ENCODE results near the gene PHEX.

The PHEX gene

DNA sequence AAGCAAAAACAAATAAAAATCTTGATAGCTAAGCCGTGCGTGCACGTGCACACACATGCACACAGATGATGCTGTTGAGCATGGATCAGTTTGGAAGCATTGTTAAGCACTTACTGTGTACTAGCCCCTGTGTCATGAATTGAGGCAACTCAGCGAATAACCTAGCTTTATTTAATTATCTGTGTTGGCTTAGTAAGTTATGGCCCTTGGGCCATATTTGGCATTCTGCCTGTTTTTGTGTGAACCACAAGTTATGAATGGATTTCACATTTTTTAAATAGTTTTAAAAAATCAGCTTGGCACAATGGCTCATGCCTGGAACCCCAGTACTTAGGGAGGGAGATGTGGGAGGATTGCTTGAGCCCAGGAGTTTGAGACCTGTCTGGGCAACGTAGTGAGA is 126.9 kb downstream of the PHEX start:
- DNase-seq = peak; percentile 1

DNA sequence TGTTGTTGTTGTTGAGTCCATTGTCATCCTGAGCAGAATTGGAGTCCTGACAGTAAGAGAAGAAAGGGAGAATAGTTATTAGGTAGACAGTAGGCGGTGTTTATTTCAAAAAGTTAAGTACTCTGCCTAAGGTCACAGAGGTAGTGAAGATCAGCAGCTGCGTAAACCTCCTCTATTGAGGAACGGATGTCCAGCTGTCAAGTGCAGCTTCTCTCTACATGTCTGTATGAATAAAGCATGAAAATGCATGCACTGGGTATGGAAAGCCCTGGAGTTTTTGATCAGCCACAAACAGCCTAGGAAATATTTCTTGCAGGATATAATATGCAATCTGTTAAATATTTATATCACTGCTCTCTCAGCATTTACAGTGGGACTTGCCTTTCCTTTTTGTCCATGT is 131.2 kb downstream of the PHEX start:
- peak; percentile 64 for DNase-seq

DNA sequence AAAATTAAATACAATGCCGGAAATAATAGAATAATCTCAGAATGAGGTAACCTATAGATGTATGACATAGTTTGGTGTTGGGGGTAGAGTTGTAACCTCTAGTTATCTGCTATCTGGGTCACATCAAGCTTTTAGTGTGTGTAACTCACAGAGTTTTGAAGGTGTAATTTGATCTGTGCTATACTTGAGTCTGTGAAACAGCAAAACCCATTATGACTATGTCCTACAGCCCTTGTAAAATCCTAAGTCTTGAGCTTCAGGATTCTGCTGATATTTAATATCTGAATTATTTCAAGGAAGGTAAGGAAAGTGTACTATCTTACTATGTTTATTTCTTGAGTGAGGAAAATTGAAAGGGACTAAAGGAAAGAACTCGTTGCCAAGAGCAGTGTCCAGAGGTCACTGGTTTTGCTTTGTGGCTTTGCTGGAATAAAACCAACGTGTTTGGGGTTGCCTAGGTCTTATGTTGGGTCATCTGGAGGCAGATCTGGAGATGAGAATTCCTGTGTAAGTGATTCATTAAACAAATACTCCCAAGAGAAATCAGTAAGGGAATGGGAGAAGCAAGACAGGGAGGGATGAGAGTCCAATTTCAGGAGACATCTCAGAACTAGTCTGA is 132.8 kb downstream of the PHEX start:
- no peak for DNase-seq

DNA sequence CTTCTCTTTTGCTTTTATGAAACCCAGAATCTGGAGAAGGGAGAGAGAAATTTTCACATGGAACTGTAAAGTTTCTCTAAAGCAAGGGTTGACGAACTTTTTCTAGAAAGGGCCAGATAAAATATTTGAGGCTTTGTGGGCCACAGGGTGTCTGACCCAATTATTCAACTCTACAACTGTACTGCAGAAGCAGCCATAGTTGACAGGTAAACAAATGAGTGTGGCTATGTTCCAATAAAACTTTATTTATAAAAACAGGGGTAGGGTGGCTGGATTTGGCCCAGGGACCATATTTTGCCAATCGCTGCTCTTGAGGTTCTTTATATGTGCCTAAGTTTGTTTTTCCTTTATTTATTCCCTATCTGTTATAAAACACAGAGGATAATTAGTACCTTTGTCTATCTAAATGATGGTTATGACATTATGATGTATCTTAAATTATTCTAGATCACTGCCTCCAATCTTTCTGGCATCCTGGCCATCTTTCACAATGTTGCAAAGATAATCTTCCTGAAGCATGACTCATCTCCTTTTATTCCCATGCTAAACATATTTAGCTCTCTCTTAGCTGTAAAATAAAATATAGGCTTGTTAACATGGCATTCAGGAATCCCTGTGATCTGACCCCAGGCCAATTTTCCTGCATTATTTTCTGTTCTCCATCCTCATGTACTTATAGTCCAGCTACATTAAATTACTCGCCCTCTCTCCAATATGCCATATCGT is 133.8 kb downstream of the PHEX start:
- peak; percentile 82 for DNase-seq

DNA sequence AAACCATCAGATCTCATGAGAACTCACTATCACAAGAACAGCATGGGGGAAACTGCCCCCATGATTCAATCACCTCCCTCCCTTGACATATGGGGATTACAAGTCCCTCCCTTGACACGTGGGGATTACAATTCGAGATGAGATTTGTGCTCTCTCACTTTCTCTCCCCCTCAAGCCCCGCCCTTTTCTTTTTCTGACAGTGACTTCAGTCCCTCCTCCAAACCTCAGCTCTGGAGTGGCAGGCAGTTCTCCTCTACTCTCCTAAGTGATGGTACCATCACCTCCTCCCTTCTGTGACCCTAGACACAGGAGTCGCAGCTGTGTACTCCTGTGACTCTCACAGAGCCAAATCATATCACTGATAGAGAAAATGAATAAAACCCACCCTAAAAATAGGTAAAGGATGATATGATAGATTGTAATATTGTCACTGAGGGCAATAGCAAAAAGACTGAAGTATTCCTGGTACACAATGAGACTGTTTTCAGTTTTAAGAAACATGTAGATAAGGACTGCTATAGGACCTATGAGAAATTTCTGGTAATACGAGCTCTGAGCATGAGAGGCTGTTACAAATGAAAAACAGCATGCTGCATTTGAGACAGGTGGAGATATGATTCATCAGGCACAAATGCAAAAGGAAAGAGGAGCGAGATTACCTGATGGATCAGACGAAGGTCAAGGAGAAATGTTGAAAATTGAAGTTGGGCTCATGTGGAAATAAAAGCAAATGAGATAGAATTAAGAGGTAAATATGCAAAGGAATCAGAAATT is 139.3 kb downstream of the PHEX start:
- DNase-seq = peak; percentile 4

DNA sequence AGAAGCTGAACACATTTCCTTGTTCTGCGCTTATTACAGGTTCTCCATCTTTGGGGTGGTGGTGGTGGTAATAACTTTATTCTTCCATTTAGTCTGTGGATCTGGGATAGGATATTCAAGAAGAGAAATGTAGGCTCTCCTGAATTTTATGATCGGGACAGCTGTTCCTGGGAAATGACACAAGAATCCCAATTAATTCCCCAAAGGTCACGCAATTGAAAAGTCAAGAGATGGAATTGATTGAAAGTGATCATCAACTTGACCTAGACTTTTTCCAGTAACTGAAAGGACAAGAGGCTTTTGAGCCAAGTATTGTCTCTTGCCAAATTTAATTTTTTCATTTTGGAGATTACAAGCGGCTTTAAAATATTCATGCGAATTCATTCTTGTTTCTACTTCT is 141.8 kb downstream of the PHEX start:
- no peak for DNase-seq

DNA sequence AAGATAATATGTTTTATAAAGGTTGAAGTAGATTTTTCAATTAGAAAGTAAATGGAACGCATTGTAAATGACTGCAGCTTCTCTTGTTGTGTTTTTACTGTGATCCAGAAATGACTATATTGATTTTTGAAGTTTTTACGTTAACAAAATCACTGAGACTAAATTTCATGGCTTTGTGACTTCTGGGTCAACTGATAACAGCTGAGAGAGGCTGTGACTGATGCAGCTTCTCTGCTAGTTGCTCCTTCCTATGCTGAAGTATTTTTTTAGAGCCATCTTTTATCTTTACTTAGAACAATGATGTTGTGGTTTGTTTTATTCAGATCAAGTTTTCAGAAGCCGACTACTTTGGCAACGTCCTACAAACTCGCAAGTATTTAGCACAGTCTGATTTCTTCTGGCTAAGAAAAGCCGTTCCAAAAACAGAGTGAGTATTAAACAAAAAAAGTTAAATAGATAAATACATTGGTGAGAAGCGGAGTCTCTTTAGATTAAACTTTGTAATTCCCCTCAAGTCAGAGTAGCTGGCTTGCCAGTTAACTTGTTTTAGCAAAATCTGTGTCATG is 145.9 kb downstream of the PHEX start:
- no peak for DNase-seq

DNA sequence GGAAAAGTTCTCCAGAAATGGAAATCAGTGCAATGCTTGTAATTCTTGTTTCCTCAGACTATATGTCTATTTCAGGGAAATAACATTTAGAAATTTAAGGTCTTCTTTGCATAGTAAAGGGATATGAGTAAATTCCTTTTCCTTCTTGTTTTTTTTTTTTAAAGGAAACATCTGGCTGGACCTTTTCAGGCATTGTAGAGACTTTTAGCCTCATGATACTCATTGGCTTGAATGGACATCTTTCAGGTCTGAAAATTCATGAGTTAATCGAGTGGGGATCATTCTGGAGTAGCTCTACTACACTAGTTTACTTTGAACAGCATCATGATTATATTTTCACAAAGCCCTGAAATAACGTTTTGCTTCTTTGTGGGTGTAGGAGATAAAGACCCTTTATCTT is 152.0 kb downstream of the PHEX start:
- no peak for DNase-seq

DNA sequence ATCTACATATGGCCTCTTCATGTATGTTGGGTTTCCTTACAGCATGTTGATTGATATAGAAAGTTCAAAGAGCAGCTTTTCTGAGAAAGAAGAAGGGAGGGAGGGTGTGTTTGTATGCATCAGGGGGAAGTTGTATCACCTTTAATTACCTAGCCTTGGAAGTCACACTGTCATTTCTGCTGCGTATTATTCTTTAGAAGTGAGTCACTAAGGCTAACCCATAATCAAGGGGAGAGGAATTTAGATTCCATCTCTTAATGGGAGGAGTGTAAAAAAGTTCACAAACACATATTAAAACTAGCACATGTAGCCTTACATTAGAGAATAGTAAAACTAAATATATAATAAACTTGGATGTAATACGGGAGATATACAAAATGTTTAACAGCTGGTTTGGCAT is 154.0 kb downstream of the PHEX start:
- peak; percentile 71 for DNase-seq

DNA sequence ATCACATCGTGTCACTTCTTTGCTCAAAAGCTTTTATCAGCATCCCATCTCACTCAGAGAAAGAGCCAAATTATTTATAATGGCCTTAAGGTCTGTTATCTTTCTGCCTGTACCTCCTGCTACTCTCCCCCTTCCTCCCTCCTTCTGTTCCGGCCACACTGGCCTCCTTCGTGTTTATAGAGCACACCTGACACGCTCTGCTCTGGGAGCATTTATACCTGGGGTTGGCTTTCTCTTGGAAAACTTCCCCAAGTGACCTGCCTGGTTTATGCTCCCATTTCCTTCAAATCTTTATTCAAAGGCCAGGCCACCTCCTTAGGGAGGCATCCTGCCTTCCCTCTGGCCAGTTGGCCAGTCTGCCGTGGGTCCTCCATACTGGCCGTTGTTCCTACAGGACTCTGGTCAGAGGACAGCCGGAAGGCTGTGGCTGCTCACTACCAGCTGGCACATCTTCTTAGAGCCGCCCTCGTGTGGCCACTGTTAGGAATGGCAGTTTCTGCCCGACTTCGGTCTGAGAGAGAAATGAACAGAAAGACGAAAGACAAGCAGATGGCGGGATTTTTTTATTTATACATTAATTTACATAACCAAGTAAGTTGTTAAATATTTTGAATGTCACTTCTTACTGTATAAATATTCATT is 160.4 kb downstream of the PHEX start:
- peak; percentile 79 for DNase-seq

DNA sequence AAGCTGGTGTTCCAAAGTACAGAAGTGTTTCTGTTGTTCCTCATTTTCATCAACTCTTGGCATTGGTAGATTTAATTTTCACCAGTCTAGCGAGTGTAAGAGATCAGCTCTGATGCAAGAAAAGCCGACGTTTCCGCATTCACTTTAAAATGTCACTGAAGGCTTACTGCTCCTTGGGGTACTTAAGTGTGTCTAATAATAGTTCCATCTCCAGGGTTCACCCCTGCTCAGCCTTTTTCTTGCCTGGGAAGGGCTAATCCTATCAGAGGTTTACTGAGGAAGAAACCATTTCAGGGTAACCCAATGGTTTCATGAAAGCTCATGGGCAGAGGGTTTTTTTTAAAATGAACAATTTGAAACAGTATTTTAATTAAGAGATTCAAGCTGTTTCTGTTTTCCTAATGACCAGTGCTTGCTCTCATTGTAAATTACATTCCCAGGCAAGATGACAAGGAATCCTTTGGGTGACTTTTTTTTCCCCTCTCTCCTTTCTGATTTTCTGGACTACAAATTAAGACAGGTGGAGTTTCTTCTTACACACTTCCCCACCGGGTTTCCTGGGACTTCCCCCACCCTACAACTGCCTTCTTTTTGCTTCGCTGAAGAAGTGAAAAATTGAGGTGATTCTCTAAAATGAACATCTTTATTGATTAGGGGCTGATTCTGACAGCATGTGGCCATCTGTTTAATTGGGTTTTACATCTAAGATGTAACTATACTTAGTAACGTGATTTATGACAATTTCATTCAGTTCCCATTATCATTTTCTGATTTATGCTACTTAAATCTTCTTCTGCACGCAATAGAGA is 161.9 kb downstream of the PHEX start:
- no peak for DNase-seq

DNA sequence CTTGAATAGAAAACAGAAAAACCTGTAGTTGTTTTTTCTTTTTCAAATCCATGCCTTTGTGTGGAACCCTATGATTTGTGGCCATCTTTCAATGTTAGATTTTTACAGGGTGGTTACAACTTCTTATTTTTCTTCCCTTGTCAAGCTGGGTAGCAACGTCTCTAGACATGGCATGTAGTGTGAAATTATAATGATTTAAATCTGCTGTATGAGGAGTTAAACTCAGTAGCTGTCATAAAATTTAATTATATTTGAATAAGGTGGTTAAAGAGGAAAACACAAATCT is 162.5 kb downstream of the PHEX start:
- DNase-seq = no peak

DNA sequence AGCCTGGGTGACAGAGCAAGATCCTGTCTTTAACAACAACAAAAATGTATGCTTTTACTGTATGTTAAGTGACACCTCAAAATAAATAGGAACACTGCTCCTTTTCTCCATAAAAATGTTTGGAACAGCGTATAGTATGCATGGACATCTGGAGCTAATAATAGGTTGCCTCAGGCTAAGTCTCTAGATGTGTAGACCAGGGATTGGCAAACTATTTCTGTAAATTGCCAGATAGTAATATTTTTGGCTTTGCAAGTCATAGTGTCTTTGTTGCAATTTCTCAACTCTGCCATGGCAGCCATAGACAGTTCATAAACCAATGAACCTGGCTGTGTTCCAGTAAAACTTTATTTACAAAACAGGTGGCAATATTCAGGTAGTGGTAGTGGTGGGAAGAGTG is 164.0 kb downstream of the PHEX start:
- peak; percentile 64 for DNase-seq

DNA sequence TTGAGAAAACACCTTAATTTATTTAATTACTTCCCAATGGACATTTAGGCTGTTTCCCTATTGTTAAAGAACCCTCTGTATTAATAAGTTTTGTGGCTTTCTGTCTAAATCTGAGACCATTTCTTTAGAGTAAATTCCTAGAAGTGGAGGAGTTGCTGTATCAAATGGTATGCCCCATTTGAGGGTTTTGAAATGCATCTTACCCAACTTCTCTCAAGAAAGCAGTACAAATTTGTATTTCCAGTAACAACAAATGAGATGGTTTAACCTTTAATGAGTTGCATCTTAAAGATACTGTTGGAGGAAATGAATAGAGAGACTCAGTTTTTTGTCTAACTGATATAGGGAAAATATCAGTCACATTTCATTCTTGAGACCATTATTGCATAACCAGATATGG is 170.1 kb downstream of the PHEX start:
- no peak for DNase-seq

DNA sequence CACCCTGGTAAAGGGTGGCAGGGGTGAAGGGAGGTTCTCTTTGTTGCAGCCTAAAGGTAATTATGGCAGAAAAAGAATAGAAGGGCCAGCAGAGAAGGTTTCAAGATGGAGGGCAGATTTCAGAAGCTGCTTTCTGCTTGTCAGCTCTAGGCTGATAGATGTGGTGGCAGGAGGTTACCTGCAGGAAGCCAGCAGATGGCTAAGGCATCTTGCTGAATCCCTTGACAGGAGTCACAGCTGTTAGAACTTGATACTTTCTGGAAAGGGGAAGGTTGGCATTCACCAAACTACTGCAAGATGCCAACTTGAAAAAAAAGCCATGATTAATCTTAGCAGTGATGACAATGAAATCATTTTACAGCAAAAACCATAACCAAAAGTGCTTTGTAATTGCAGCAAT is 171.1 kb downstream of the PHEX start:
- peak; percentile 67 for DNase-seq

DNA sequence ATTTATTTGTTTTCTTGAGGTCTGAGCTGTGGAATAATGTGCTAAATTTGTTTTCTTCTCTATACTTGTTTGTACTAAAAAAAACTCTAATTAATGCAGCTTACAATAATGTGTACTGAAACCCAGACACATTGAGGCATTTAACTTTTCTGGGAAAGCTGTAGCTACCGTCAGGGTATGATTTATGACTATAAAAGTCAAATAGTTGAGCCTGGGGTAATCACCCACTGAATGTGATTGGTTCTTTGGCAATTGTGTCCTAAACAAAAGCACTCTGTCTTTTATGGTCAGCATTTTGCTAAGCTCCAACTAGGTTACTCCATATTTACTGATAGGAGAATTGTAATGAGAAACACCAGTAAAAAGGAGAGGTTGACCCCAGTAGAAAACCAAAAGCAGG is 174.7 kb downstream of the PHEX start:
- DNase-seq = peak; percentile 8

DNA sequence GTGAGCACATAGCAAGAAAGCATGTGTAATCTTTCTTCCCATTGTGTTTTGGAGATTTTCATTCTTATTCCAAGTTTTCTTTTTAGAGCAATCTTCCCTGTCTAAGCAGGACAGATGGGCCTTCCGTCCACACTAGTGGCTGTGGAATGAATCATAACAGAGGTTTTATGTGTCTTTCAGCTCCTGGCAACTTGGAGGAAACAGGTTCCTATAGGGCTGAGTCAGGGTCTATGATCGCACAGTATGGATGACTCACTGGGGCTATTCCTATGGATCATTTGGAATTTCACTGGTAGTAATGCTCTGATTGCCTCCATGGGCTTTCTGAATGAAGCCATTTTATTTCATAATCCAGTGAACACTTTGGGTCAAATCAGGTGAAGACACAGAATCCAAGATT is 188.8 kb downstream of the PHEX start:
- no peak for DNase-seq

DNA sequence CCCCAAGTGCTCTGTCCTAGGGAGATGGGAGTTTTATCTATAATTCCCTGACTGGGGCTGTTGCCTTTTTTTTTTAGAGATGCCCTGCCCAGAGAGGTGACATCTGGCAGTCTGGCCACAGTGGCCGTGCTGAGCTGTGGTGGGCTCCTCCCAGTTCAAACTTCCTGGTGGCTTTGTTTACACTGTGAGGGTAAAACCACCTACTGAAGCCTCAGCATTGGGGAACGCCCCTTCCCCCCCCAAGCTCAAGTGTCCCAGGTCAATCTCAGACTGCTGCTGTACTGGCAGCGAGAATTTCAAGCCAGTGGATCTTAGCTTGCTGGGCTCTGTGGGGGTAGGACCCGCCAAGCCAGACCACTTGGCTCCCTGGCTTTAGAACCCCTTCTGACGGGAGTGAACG is 202.3 kb downstream of the PHEX start:
- peak; percentile 3 for DNase-seq

DNA sequence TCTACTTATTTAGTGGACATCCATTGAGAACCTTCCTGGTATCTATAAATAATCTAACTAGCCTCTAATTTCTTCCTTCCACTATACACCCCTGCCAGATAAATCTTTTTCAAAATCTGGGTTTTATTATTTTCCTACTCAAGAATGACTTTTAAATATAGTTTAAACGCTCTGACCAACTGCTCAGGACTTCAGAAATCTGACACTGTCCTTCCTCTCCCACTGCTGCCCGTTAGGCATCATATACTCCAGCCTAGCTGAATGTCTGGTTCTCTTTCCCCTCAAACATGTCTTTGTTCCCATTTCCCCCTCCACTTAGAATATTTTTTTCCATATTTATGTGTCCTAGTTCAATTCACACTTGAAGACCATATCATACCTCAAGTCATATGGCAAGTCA is 205.4 kb downstream of the PHEX start:
- no peak for DNase-seq

DNA sequence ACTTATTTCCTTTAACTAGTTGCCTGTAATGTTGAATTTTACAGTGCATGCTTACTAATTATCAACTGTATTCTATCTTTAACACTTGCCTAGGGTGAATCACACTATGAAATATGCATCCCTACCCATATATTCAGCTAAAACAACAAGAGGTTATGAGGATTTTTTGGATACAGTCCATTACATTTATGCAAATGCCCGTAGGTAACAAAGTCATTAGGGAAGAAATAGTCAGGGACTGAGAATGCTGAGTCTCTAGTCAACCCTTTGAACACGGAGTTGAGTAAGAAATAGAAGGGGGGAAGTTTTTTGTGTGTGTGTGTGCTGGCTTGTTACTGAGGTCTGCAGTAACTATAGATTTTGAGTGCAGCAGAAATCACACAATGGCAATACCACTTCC is 214.5 kb downstream of the PHEX start:
- peak; percentile 0 for DNase-seq

DNA sequence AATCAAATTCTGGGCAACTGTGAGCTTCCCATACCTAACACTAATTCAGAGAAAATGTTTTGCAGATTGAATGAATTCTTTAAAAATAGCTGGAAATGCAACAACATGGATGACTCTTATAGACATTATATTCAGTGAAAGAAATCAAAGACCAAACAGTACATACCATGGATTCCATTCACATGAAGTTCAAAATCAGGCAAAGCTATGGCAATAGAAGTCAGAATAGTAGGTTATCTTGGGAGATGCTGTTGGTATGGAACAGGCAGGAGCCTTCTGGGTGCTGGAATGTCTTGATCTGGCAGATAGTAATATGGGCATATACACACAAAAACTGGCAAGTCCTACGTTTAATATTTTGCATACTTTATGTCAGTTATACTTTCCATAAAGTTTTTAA is 215.0 kb downstream of the PHEX start:
- no peak for DNase-seq

DNA sequence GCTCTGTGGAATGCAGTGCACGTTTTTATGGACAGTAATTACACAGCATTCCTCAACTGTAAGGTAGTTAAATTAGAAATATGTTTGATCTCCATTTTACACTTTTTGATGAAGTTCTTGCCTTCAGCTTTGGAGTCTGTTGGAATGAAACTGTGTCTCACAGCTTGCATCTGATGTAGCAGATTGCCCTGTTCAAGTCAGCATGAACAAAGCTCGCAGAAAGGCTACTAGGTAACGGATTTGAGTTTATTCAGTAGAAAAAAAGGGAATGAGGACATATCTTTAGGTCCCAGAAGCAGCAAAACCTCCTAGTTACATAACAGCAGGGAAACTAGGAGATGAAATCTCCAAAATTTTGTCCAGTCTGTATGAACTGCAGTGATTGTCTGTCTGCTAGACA is 216.3 kb downstream of the PHEX start:
- no peak for DNase-seq

DNA sequence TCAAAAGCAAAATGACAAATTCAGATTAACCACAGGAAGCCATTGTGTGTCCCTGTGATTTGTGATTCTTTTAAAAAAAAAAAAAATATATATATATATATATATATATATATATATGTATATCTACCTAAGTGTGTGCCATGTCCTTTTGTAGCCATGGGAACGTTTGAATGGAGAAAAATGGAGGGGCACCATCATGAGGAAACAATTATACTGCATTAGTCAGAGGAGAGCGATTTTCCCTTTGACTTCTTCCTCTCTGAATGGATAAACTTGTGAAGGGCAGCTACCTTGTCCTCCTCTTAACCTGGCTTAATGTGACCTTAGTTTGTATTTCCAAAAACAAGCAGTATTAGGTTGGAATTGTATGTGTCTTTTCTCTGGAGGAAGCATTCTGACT is 217.2 kb downstream of the PHEX start:
- DNase-seq = peak; percentile 0

Data from NCI-H69 (cell line).